ENCODE results near the gene CTNND2.

DNA sequence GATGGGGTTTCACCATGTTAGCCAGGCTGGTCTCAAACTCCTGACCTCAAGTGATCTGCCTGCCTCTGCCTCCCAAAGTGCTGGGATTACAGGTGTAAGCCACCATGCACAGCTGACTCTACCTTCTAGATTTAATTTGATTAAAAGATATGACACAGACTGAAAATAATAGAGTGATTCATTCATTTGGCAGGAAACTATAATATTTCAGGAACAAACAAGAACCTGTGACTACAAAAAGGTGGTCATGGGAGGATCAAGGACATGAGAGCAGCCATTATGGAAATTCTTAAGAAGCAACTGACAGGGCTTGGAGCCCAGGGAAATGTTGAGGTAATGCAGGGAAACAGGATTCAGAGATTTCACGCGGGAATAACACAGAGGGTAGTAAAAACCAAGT is 877.7 kb downstream of the CTNND2 start:
- TF ChIP-seq, protein P1, sequence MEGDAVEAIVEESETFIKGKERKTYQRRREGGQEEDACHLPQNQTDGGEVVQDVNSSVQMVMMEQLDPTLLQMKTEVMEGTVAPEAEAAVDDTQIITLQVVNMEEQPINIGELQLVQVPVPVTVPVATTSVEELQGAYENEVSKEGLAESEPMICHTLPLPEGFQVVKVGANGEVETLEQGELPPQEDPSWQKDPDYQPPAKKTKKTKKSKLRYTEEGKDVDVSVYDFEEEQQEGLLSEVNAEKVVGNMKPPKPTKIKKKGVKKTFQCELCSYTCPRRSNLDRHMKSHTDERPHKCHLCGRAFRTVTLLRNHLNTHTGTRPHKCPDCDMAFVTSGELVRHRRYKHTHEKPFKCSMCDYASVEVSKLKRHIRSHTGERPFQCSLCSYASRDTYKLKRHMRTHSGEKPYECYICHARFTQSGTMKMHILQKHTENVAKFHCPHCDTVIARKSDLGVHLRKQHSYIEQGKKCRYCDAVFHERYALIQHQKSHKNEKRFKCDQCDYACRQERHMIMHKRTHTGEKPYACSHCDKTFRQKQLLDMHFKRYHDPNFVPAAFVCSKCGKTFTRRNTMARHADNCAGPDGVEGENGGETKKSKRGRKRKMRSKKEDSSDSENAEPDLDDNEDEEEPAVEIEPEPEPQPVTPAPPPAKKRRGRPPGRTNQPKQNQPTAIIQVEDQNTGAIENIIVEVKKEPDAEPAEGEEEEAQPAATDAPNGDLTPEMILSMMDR (IDR thresholded peaks at IDR 0.05; ENCODE audit: borderline replicate concordance, extremely low read depth, low read length, poor library complexity, severe bottlenecking): no peak
- TF ChIP-seq EZH2 (IDR thresholded peaks at IDR 0.05; ENCODE audit: borderline replicate concordance, low read depth, low read length, severe bottlenecking): no peak

Measured in DND-41 (cell line).